Measurements from ENCODE around the gene DLGAP4.

DLGAP4 gene

GRCh38 chr20:36540551-36541211, 234.5 kb downstream of the DLGAP4 start:
- no peak for DNase-seq (ENCODE audit: low read depth, low spot score)
- peak overlapping the region; percentile 90 for H3K4me3 ChIP-seq (ENCODE audit: low read depth, low read length)
- ChIA-PET CTCF (interaction anchor here (0.9 to 3.1 kb wide), 4 partner anchors 10 to 78 kb away, joined by 4 to 12 read pairs (median 8); partner anchors contain the start of gene RAB5IF), POLR2A (interaction anchor here (0.6 to 2.2 kb wide), 3 partner anchors 23 to 572 kb away, joined by 3 to 7 read pairs (median 3); partner anchors contain the start of gene CNBD2)
- no peak for TF ChIP-seq CTCF (IDR thresholded peaks at IDR 0.05; ENCODE audit: insufficient read depth, low read length, missing control alignments)

- POLR2A ChIA-PET: interaction anchor here (0.6 to 3.5 kb wide), 6 partner anchors 11 to 81 kb away, joined by 3 to 14 read pairs (median 6); no protein-coding TSS in a partner anchor
- no peak for DNase-seq (ENCODE audit: low read depth, low spot score)
- no peak for TF ChIP-seq CTCF (IDR thresholded peaks at IDR 0.05; ENCODE audit: insufficient read depth, low read length, missing control alignments)
- CTCF ChIA-PET: interaction anchor here (0.9 to 3.1 kb wide), 10 partner anchors 9 to 79 kb away, joined by 3 to 12 read pairs (median 4); partner anchors contain the start of gene RAB5IF
- H3K4me3 ChIP-seq (ENCODE audit: low read depth, low read length): peak within 1 kb of the TSS; percentile 90
These were observed 235.2 kb downstream of the DLGAP4 start, which contains the start of gene MYL9 for GRCh38 chr20:36541227-36541767. Gene MYL9, plus strand, starts transcription at chr20:36541519. Its CDS starts 3,366 bp downstream, at chr20:36544885.

GRCh38 chr20:36541768-36542488, 235.8 kb downstream of the DLGAP4 start:
- ChIA-PET POLR2A (interaction anchor here (0.6 to 3.5 kb wide), 7 partner anchors 10 to 90 kb away, joined by 3 to 14 read pairs (median 4); no protein-coding TSS in a partner anchor), CTCF (interaction anchor here (0.6 to 3.1 kb wide), 15 partner anchors 8 to 79 kb away, joined by 3 to 12 read pairs (median 4); partner anchors contain the start of gene RAB5IF)
- DNase-seq (ENCODE audit: low read depth, low spot score): no peak
- H3K4me3 ChIP-seq (ENCODE audit: low read depth, low read length): peak overlapping the region; percentile 90
- peak; percentile 79 for TF ChIP-seq CTCF (IDR thresholded peaks at IDR 0.05; ENCODE audit: insufficient read depth, low read length, missing control alignments)

- H3K4me3 ChIP-seq (ENCODE audit: low read depth, low read length): peak overlapping the region; percentile 90
- DNase-seq (ENCODE audit: low read depth, low spot score): no peak
- TF ChIP-seq CTCF (IDR thresholded peaks at IDR 0.05; ENCODE audit: insufficient read depth, low read length, missing control alignments): no peak
- CTCF ChIA-PET: interaction anchor here (0.6 to 3.1 kb wide), 14 partner anchors 8 to 213 kb away, joined by 3 to 12 read pairs (median 4); partner anchors contain the start of gene RAB5IF
- POLR2A ChIA-PET: interaction anchor here (0.6 to 3.5 kb wide), 5 partner anchors 9 to 91 kb away, joined by 3 to 14 read pairs (median 9); no protein-coding TSS in a partner anchor
These were observed 236.5 kb downstream of the DLGAP4 start for GRCh38 chr20:36542516-36543183.

- CTCF ChIA-PET: interaction anchor here (1.1 to 3.1 kb wide), 9 partner anchors 7 to 212 kb away, joined by 4 to 12 read pairs (median 5); partner anchors contain the start of gene RAB5IF
- H3K4me3 ChIP-seq (ENCODE audit: low read depth, low read length): peak overlapping the region; percentile 90
- TF ChIP-seq CTCF (IDR thresholded peaks at IDR 0.05; ENCODE audit: insufficient read depth, low read length, missing control alignments): no peak
- no peak for DNase-seq (ENCODE audit: low read depth, low spot score)
- POLR2A ChIA-PET: interaction anchor here (0.9 to 3.5 kb wide), 4 partner anchors 8 to 81 kb away, joined by 4 to 14 read pairs (median 9); no protein-coding TSS in a partner anchor
These were observed 237.3 kb downstream of the DLGAP4 start for GRCh38 chr20:36543184-36544133.

All from AG04449 (cell line).